GM23248 (cell line): ENCODE measurements around the gene OR2F1.

Source experiments
- EZH2 ChIP-seq: fragments of 200-600 bp; sonication (generic); IDR thresholded peaks from 2 replicates; pipeline ENCODE4 v1.6.1; 2018; ENCODE audit warnings: antibody characterized with exemption, mild to moderate bottlenecking; ENCODE audit not compliant: insufficient read depth, poor library complexity, severe bottlenecking
- EZH2phosphoT487 ChIP-seq: fragments of 200-600 bp; sonication (generic); IDR thresholded peaks from 2 replicates; pipeline ENCODE4 v1.6.1; 2018; ENCODE audit warnings: antibody characterized with exemption, moderate library complexity, mild to moderate bottlenecking, low read depth; ENCODE audit not compliant: insufficient read depth

- no peak for TF ChIP-seq EZH2
- TF ChIP-seq EZH2phosphoT487, result no peak
Observed at GRCh38 chr7:143979359-143979758, 24.7 kb downstream of the OR2F1 start.
